ENCODE measurements around the gene C9orf72.

The C9orf72 gene

GRCh38 chr9:27572566-27572917 lies 739 bp downstream of the C9orf72 start:
- H3K4me3 ChIP-seq (ENCODE audit: low read length) = peak overlapping the region; percentile 77
- peak; percentile 76 for DNase-seq
- no peak overlapping the region for H2BK120ac ChIP-seq (ENCODE audit: low read depth, low read length)
- no peak overlapping the region for H3K23ac ChIP-seq (ENCODE audit: low read length)
- H4K8ac ChIP-seq (ENCODE audit: low read depth, low read length) = no peak overlapping the region
- H3K27ac ChIP-seq (ENCODE audit: low read depth, low read length) = no peak overlapping the region
- H3K79me1 ChIP-seq (ENCODE audit: low read length) = peaks cover 2% of the 10 kb centered on the region
- WGBS (ENCODE audit: extremely low coverage, insufficient coverage, low lambda C conversion rate) = no CpG with 5 or more reads among the region's 6 CpGs
- H3K4me2 ChIP-seq (ENCODE audit: low read length) = peak overlapping the region; percentile 45
- H2AK5ac ChIP-seq (ENCODE audit: low read length) = no peak overlapping the region
- no peaks in the 10 kb centered on the region for H3K4me1 ChIP-seq (ENCODE audit: control insufficient read depth, low read depth, low read length)
- no peak overlapping the region for H2BK5ac ChIP-seq (ENCODE audit: low read length)
- no peaks in the 10 kb centered on the region for H3K36me3 ChIP-seq (ENCODE audit: control insufficient read depth, insufficient read depth, low read length)
- H3K56ac ChIP-seq (ENCODE audit: low read length) = peak overlapping the region; percentile 91
- peak overlapping the region; percentile 82 for H3K9ac ChIP-seq (ENCODE audit: low read length)
- peak overlapping the region; percentile 24 for H3K4ac ChIP-seq (ENCODE audit: low read depth, low read length)
- no peak overlapping the region for H4K5ac ChIP-seq (ENCODE audit: low read length)
- no peak overlapping the region for H2BK15ac ChIP-seq (replicated peaks; ENCODE audit: low read depth)
- H3K79me2 ChIP-seq (ENCODE audit: control insufficient read depth, insufficient read depth, low read length) = no peaks in the 10 kb centered on the region
- no peak overlapping the region for H3K18ac ChIP-seq (ENCODE audit: low read length)
- no peaks in the 10 kb centered on the region for H3K27me3 ChIP-seq (ENCODE audit: insufficient read depth, low read length, poor library complexity)

DNA sequence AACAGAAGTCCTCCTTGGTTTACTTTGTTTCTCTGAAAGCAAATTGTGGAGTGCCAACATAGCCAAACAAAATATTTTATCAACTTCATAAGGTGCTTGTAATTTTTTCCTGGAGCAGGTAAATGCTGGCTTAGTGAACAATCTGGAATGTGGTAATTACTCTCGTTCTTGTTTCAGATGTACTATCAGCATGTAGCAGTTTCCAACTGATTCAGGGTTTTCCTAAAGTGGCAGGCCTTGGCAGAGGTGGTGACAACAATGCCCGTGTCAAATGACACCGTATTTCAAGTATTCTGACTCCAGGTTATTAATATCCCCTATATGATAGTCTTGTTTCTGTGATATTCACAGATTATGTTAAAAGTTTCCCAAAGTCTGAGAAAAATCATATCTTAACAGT lies 1.2 kb downstream of the C9orf72 start:
- Histone ChIP-seq H3K4me3 (ENCODE audit: low read length) (no peak overlapping the region), H3K36me3 (ENCODE audit: control insufficient read depth, insufficient read depth, low read length) (no peaks in the 10 kb centered on the region), H3K56ac (ENCODE audit: low read length) (no peak overlapping the region), H2BK15ac (replicated peaks; ENCODE audit: low read depth) (no peak overlapping the region), H3K79me2 (ENCODE audit: control insufficient read depth, insufficient read depth, low read length) (no peaks in the 10 kb centered on the region), H2BK120ac (ENCODE audit: low read depth, low read length) (no peak overlapping the region), H3K27ac (ENCODE audit: low read depth, low read length) (no peak overlapping the region), H3K4me1 (ENCODE audit: control insufficient read depth, low read depth, low read length) (no peaks in the 10 kb centered on the region), H3K79me1 (ENCODE audit: low read length) (peaks cover 2% of the 10 kb centered on the region), H3K18ac (ENCODE audit: low read length) (no peak overlapping the region), H4K8ac (ENCODE audit: low read depth, low read length) (no peak overlapping the region), H2AK5ac (ENCODE audit: low read length) (no peak overlapping the region), H3K4me2 (ENCODE audit: low read length) (no peak overlapping the region), H2BK5ac (ENCODE audit: low read length) (no peak overlapping the region), H3K4ac (ENCODE audit: low read depth, low read length) (no peak overlapping the region), H4K5ac (ENCODE audit: low read length) (no peak overlapping the region), H3K9ac (ENCODE audit: low read length) (no peak overlapping the region), H3K23ac (ENCODE audit: low read length) (no peak overlapping the region), H3K27me3 (ENCODE audit: insufficient read depth, low read length, poor library complexity) (no peaks in the 10 kb centered on the region)
- WGBS (ENCODE audit: extremely low coverage, insufficient coverage, low lambda C conversion rate) = no CpG with 5 or more reads among the region's 3 CpGs
- no peak for DNase-seq

DNA sequence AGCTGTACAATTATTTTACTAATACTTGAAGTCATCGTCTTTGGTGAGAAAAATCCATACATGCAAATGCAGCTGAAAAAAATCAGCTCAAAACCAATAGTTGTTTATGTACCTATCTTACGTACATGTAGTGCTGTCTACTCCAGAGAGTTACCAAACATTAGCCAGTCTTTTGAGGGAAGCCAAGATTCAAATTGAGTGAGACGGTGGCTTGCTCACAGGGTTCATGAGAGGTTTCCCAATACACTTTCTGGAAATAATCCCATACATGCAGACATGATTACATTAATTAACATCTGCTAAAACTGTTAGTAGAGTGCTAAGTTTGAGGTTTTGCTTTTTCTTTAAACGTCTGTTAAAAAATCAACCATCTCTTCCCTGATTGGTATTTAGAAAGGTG lies 2.3 kb downstream of the C9orf72 start:
- no peak overlapping the region for H3K4ac ChIP-seq (ENCODE audit: low read depth, low read length)
- no peak overlapping the region for H3K56ac ChIP-seq (ENCODE audit: low read length)
- peaks cover 2% of the 10 kb centered on the region for H3K79me1 ChIP-seq (ENCODE audit: low read length)
- no peaks in the 10 kb centered on the region for H3K36me3 ChIP-seq (ENCODE audit: control insufficient read depth, insufficient read depth, low read length)
- no CpG with 5 or more reads among the region's 4 CpGs for WGBS (ENCODE audit: extremely low coverage, insufficient coverage, low lambda C conversion rate)
- H3K23ac ChIP-seq (ENCODE audit: low read length) = no peak overlapping the region
- no peak overlapping the region for H3K4me2 ChIP-seq (ENCODE audit: low read length)
- H4K8ac ChIP-seq (ENCODE audit: low read depth, low read length) = no peak overlapping the region
- no peaks in the 10 kb centered on the region for H3K79me2 ChIP-seq (ENCODE audit: control insufficient read depth, insufficient read depth, low read length)
- no peak overlapping the region for H2BK120ac ChIP-seq (ENCODE audit: low read depth, low read length)
- no peak overlapping the region for H3K18ac ChIP-seq (ENCODE audit: low read length)
- H2BK15ac ChIP-seq (replicated peaks; ENCODE audit: low read depth) = no peak overlapping the region
- no peak overlapping the region for H4K5ac ChIP-seq (ENCODE audit: low read length)
- no peak overlapping the region for H2BK5ac ChIP-seq (ENCODE audit: low read length)
- no peak overlapping the region for H2AK5ac ChIP-seq (ENCODE audit: low read length)
- H3K27me3 ChIP-seq (ENCODE audit: insufficient read depth, low read length, poor library complexity) = no peaks in the 10 kb centered on the region
- H3K4me1 ChIP-seq (ENCODE audit: control insufficient read depth, low read depth, low read length) = no peaks in the 10 kb centered on the region
- no peak for DNase-seq
- no peak overlapping the region for H3K9ac ChIP-seq (ENCODE audit: low read length)
- no peak overlapping the region for H3K27ac ChIP-seq (ENCODE audit: low read depth, low read length)
- H3K4me3 ChIP-seq (ENCODE audit: low read length) = no peak overlapping the region

DNA sequence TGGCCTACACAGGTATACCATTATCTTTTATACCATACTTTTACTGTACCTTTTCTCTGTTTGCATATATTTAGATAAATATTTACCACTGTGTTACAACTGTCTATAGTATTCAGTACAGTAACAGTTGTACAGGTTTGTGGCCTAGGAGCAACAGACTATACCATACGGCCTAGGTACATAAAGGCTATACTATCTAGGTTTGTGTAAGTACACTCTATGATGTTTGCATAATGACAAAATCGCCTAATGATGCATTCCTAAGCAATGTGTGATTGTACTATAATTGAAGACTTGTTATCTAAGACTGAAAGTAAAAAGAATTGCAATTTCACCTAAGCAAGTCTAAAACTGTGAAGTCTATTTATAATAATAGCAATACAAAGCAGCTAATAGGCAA lies 3.9 kb downstream of the C9orf72 start:
- H3K9ac ChIP-seq (ENCODE audit: low read length) = no peak overlapping the region
- H2BK5ac ChIP-seq (ENCODE audit: low read length) = no peak overlapping the region
- H4K8ac ChIP-seq (ENCODE audit: low read depth, low read length) = no peak overlapping the region
- H4K5ac ChIP-seq (ENCODE audit: low read length) = no peak overlapping the region
- H3K56ac ChIP-seq (ENCODE audit: low read length) = no peak overlapping the region
- no peak overlapping the region for H2AK5ac ChIP-seq (ENCODE audit: low read length)
- no peaks in the 10 kb centered on the region for H3K4me1 ChIP-seq (ENCODE audit: control insufficient read depth, low read depth, low read length)
- no peaks in the 10 kb centered on the region for H3K79me2 ChIP-seq (ENCODE audit: control insufficient read depth, insufficient read depth, low read length)
- H3K4me3 ChIP-seq (ENCODE audit: low read length) = no peak overlapping the region
- peaks cover 2% of the 10 kb centered on the region for H3K79me1 ChIP-seq (ENCODE audit: low read length)
- H3K18ac ChIP-seq (ENCODE audit: low read length) = no peak overlapping the region
- no peak overlapping the region for H2BK15ac ChIP-seq (replicated peaks; ENCODE audit: low read depth)
- no peak overlapping the region for H3K23ac ChIP-seq (ENCODE audit: low read length)
- no peak overlapping the region for H3K4me2 ChIP-seq (ENCODE audit: low read length)
- WGBS (ENCODE audit: extremely low coverage, insufficient coverage, low lambda C conversion rate) = no CpG with 5 or more reads among the region's 2 CpGs
- DNase-seq = no peak
- no peak overlapping the region for H3K27ac ChIP-seq (ENCODE audit: low read depth, low read length)
- H2BK120ac ChIP-seq (ENCODE audit: low read depth, low read length) = no peak overlapping the region
- no peaks in the 10 kb centered on the region for H3K27me3 ChIP-seq (ENCODE audit: insufficient read depth, low read length, poor library complexity)
- no peaks in the 10 kb centered on the region for H3K36me3 ChIP-seq (ENCODE audit: control insufficient read depth, insufficient read depth, low read length)
- H3K4ac ChIP-seq (ENCODE audit: low read depth, low read length) = no peak overlapping the region

DNA sequence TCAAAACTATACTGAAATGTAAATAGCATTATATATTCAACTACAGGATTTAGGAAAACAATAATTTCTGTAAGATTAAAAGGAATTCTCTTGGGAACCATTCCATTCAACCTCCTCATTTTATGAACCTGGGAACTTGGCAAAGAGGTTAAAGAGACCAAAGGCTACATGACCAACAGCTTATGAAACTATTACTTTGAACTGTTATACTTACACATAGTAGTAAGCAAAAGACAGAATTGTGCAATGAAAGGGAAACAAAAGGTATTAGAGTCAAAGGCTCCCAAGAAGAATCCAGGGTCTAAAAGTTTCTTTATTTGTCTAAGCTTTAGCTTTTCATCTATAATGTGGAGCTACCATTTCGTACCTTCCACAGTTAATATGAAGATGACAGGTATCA lies 7.2 kb downstream of the C9orf72 start:
- Histone ChIP-seq H3K4me1 (ENCODE audit: control insufficient read depth, low read depth, low read length) (no peaks in the 10 kb centered on the region), H3K36me3 (ENCODE audit: control insufficient read depth, insufficient read depth, low read length) (no peaks in the 10 kb centered on the region), H3K79me1 (ENCODE audit: low read length) (no peaks in the 10 kb centered on the region), H2BK5ac (ENCODE audit: low read length) (no peak overlapping the region), H3K56ac (ENCODE audit: low read length) (no peak overlapping the region), H3K23ac (ENCODE audit: low read length) (no peak overlapping the region), H3K18ac (ENCODE audit: low read length) (no peak overlapping the region), H2AK5ac (ENCODE audit: low read length) (no peak overlapping the region), H3K4me3 (ENCODE audit: low read length) (no peak overlapping the region), H3K9ac (ENCODE audit: low read length) (no peak overlapping the region), H2BK120ac (ENCODE audit: low read depth, low read length) (no peak overlapping the region), H4K8ac (ENCODE audit: low read depth, low read length) (no peak overlapping the region), H3K4me2 (ENCODE audit: low read length) (no peak overlapping the region), H3K4ac (ENCODE audit: low read depth, low read length) (no peak overlapping the region), H2BK15ac (replicated peaks; ENCODE audit: low read depth) (no peak overlapping the region), H3K27ac (ENCODE audit: low read depth, low read length) (no peak overlapping the region), H3K27me3 (ENCODE audit: insufficient read depth, low read length, poor library complexity) (no peaks in the 10 kb centered on the region), H3K79me2 (ENCODE audit: control insufficient read depth, insufficient read depth, low read length) (no peaks in the 10 kb centered on the region), H4K5ac (ENCODE audit: low read length) (no peak overlapping the region)
- no peak for DNase-seq
- WGBS (ENCODE audit: extremely low coverage, insufficient coverage, low lambda C conversion rate) = no CpG with 5 or more reads among the region's 1 CpG

- H3K4ac ChIP-seq (ENCODE audit: low read depth, low read length) = no peak overlapping the region
- H3K36me3 ChIP-seq (ENCODE audit: control insufficient read depth, insufficient read depth, low read length) = no peaks in the 10 kb centered on the region
- no peak overlapping the region for H4K8ac ChIP-seq (ENCODE audit: low read depth, low read length)
- no peak overlapping the region for H2BK15ac ChIP-seq (replicated peaks; ENCODE audit: low read depth)
- no peak overlapping the region for H3K9ac ChIP-seq (ENCODE audit: low read length)
- H3K56ac ChIP-seq (ENCODE audit: low read length) = no peak overlapping the region
- H4K5ac ChIP-seq (ENCODE audit: low read length) = no peak overlapping the region
- H3K79me1 ChIP-seq (ENCODE audit: low read length) = no peaks in the 10 kb centered on the region
- H2BK5ac ChIP-seq (ENCODE audit: low read length) = no peak overlapping the region
- no peaks in the 10 kb centered on the region for H3K79me2 ChIP-seq (ENCODE audit: control insufficient read depth, insufficient read depth, low read length)
- no peak overlapping the region for H2AK5ac ChIP-seq (ENCODE audit: low read length)
- H3K4me1 ChIP-seq (ENCODE audit: control insufficient read depth, low read depth, low read length) = no peaks in the 10 kb centered on the region
- H3K18ac ChIP-seq (ENCODE audit: low read length) = no peak overlapping the region
- no peak overlapping the region for H3K4me2 ChIP-seq (ENCODE audit: low read length)
- no peak for DNase-seq
- no peaks in the 10 kb centered on the region for H3K27me3 ChIP-seq (ENCODE audit: insufficient read depth, low read length, poor library complexity)
- no peak overlapping the region for H3K23ac ChIP-seq (ENCODE audit: low read length)
- no peak overlapping the region for H3K4me3 ChIP-seq (ENCODE audit: low read length)
- no peak overlapping the region for H3K27ac ChIP-seq (ENCODE audit: low read depth, low read length)
- no peak overlapping the region for H2BK120ac ChIP-seq (ENCODE audit: low read depth, low read length)
Observed at GRCh38 chr9:27565696-27566095, 7.6 kb downstream of the C9orf72 start.
